Gastroesophageal sphincter (tissue), 4 donors: ENCODE data around the gene DGKI. TPM values are rescaled to one million over a fixed set of nuclear protein-coding genes. Genes with fewer than 3 reads are reported as not detected.

ENCODE experiments used
- ATAC-seq: fragments of 150-250 bp; one replicate; pipeline ENCODE4 v1.9.1; 2016; ENCODE audit warnings: mild to moderate bottlenecking, moderate library complexity
- H3K27ac ChIP-seq, 4 donors: fragments of 200-600 bp; sonication (generic) in 3 of 4; 1 replicate in 3 of 4; 2 replicates in 1 of 4; pipeline ENCODE4 v1.5.1; 2016 to 2019
- H3K27me3 ChIP-seq: fragments of 200-600 bp; sonication (generic); one replicate; pipeline ENCODE4 v1.5.1; 2019
- H3K36me3 ChIP-seq, 2 donors: fragments of 200-600 bp; sonication (generic); one replicate each; pipeline ENCODE4 v1.5.1; 2019; ENCODE audit warnings: control low read depth in 1 of 2
- H3K4me1 ChIP-seq, 3 donors: fragments of 200-600 bp; sonication (generic); 1 replicate in 2 of 3; 2 replicates in 1 of 3; pipeline ENCODE4 v1.5.1; 2016 to 2019; ENCODE audit warnings: control low read depth in 2 of 3
- H3K4me3 ChIP-seq, 2 donors: fragments of 200-600 bp; sonication (generic); one replicate each; pipeline ENCODE4 v1.5.1; 2019; ENCODE audit warnings: mild to moderate bottlenecking in 1 of 2, moderate library complexity in 1 of 2
- H3K9me3 ChIP-seq, 3 donors: fragments of 200-600 bp; sonication (generic); one replicate each; pipeline ENCODE4 v1.5.1; 2017 to 2019; ENCODE audit warnings: control low read depth in 2 of 3
- EP300 ChIP-seq: sonication (generic); formaldehyde crosslinking; IDR thresholded peaks from one replicate; pipeline ENCODE4 v1.6.1; 2017; ENCODE audit warnings: antibody characterized with exemption, mild to moderate bottlenecking
- POLR2A ChIP-seq, 2 donors: fragments of 450-650 bp; IDR thresholded peaks; one replicate each; pipeline ENCODE4 v1.6.1; 2017; ENCODE audit warnings: antibody characterized with exemption in 2 of 2, mild to moderate bottlenecking in 2 of 2, moderate library complexity in 1 of 2
- POLR2AphosphoS5 ChIP-seq: sonication (generic); formaldehyde crosslinking; IDR thresholded peaks from one replicate; pipeline ENCODE4 v1.6.1; 2017; ENCODE audit warnings: antibody characterized with exemption
- WGBS, 2 donors: methylation state at CpG; one replicate each; pipeline ENCODE4 v1.1.5; 2018; ENCODE audit warnings: low coverage in 1 of 2; 5-methylcytosine and 5-hydroxymethylcytosine counted together
- total RNA-seq, 4 donors: library from RNA; depleted of rRNA; stranded (reverse); fragments of >200 nt; gene quantifications; one replicate each; pipeline ENCODE4 v1.1.0, GENCODE V29; 2016
- TF ChIP-seq, protein P1 (sequence below), 4 experiments: fragments of 200-600 bp in 2 of 4; fragments of 450-650 bp in 2 of 4; sonication (generic) in 1 of 4; IDR thresholded peaks; one replicate each; pipeline ENCODE4 v1.5.1; 2017 to 2019; ENCODE audit warnings: antibody characterized with exemption in 4 of 4, mild to moderate bottlenecking in 2 of 4, moderate library complexity in 2 of 4

DGKI gene
- total RNA-seq, 4 donors from 2014 or later: 0.27 to 4.8 (median 3.2) TPM

DNA sequence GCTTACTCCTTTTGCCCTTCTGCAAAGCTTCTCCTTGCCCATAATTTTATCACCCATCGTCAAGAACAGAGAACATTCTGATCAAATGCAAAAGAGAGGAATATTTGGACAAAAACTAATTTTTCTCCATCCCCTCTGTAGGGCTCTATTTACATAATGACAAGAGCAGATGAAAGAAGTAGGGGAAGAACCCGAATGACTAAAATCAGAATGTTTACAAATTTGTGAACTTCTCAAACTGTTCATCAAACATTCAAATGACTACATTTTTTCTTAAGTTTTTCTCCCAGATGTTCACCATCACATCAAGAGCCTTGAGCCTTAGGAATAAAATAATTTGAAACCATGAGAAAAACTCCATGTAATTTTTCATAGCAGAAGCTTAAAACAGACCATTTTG lies 119.4 kb downstream of the DGKI start:
- no peaks in the 10 kb centered on the region for H3K36me3 ChIP-seq
- H3K4me1 ChIP-seq: no peaks in the 10 kb centered on the region
- no peak for ATAC-seq
- H3K9me3 ChIP-seq: no peaks in the 10 kb centered on the region
- 50 to 61% methylated on average over 2 of the region's 2 CpGs for WGBS, 2 donors
- no peak overlapping the region for H3K4me3 ChIP-seq
- no peak overlapping the region for H3K27ac ChIP-seq
- no peak for TF ChIP-seq EP300
- TF ChIP-seq, protein P1, sequence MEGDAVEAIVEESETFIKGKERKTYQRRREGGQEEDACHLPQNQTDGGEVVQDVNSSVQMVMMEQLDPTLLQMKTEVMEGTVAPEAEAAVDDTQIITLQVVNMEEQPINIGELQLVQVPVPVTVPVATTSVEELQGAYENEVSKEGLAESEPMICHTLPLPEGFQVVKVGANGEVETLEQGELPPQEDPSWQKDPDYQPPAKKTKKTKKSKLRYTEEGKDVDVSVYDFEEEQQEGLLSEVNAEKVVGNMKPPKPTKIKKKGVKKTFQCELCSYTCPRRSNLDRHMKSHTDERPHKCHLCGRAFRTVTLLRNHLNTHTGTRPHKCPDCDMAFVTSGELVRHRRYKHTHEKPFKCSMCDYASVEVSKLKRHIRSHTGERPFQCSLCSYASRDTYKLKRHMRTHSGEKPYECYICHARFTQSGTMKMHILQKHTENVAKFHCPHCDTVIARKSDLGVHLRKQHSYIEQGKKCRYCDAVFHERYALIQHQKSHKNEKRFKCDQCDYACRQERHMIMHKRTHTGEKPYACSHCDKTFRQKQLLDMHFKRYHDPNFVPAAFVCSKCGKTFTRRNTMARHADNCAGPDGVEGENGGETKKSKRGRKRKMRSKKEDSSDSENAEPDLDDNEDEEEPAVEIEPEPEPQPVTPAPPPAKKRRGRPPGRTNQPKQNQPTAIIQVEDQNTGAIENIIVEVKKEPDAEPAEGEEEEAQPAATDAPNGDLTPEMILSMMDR (IDR thresholded peaks at IDR 0.05): no peak
- H3K27me3 ChIP-seq: no peaks in the 10 kb centered on the region

DNA sequence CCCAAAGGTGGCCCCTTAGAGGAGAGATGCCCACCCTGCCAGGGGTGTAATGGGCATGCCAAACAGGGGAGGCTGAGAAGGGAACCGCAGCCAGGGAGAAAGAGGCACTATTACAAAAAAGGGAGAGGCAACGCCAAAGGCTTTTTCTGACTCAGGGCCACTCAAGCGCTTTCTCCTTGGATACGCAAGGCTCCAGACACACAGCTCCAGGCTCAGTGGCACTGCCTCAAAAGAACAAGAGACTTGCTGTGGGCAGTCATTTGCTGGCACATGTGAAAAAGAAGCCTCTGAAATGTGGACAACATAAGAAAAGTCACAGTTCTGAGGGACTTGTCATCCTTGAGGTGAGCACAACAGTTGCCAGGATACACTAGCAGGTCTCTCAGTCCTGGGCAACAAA lies 128.4 kb downstream of the DGKI start:
- no peak for ATAC-seq
- H3K36me3 ChIP-seq: no peaks in the 10 kb centered on the region
- H3K27ac ChIP-seq: no peak overlapping the region
- TF ChIP-seq, protein P1 (IDR thresholded peaks at IDR 0.05): no peak
- TF ChIP-seq POLR2A (IDR thresholded peaks at IDR 0.05) (no peak), POLR2AphosphoS5 (no peak), EP300 (no peak)
- H3K9me3 ChIP-seq: no peaks in the 10 kb centered on the region
- no peaks in the 10 kb centered on the region for H3K27me3 ChIP-seq
- no peak overlapping the region for H3K4me3 ChIP-seq
- H3K4me1 ChIP-seq: no peaks in the 10 kb centered on the region
- WGBS, 2 donors: 84 to 90% methylated on average over 4 of the region's 4 CpGs

DNA sequence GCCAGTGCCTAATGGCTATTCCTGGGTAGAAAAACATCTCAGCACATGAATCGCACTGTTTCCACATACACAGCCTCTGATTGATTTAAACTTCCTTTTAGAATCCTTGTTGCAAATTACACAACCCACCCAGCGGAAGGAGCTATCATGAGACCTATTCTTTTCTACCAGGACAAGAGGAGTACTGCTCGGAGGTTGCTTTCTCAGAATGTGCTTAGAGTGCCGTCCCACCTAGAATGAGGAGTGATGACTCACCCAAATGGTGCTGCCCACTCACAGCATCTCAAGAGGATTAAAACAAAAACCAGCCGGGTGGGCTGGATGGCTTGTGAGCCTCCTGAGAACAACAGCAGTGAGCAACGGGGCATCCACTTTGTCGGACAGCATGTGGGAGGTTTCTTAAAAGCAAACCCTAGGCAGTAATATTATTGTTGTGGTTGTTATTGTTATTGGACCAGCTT lies 128.9 kb downstream of the DGKI start:
- no peaks in the 10 kb centered on the region for H3K4me1 ChIP-seq
- H3K36me3 ChIP-seq: no peaks in the 10 kb centered on the region
- ATAC-seq: no peak
- TF ChIP-seq, protein P1 (IDR thresholded peaks at IDR 0.05): no peak
- no peak for TF ChIP-seq POLR2A (IDR thresholded peaks at IDR 0.05)
- no peak for TF ChIP-seq POLR2AphosphoS5
- no peak for TF ChIP-seq EP300
- no peaks in the 10 kb centered on the region for H3K27me3 ChIP-seq
- H3K9me3 ChIP-seq: no peaks in the 10 kb centered on the region
- 51 to 63% methylated on average over 6 to 7 of the region's 7 CpGs for WGBS, 2 donors
- H3K27ac ChIP-seq: no peak overlapping the region
- H3K4me3 ChIP-seq: no peak overlapping the region

DNA sequence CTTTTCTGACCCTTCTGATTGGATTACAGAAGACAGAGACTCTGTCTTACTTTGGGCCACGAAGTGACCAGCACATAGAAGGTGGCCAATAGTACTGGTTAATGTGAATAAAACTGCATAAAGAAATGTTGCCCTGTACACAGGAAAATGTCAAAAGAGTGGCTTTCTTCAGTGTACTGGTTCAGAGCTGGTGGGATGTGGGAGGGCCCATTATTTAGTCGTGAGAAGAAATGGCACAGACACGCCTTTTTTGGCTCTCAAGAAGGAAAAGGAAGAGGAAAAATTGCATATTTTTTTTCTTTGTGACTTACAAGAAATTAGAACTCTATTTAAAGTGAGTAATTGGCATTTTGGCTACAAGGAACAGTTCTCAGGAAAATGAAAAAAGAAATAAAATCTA lies 129.7 kb downstream of the DGKI start:
- H3K4me1 ChIP-seq: no peaks in the 10 kb centered on the region
- ATAC-seq: no peak
- H3K27ac ChIP-seq: no peak overlapping the region
- TF ChIP-seq POLR2AphosphoS5: no peak
- no peak for TF ChIP-seq POLR2A (IDR thresholded peaks at IDR 0.05)
- TF ChIP-seq, protein P1 (IDR thresholded peaks at IDR 0.05): no peak
- no peaks in the 10 kb centered on the region for H3K36me3 ChIP-seq
- H3K9me3 ChIP-seq: no peaks in the 10 kb centered on the region
- H3K27me3 ChIP-seq: no peaks in the 10 kb centered on the region
- H3K4me3 ChIP-seq: no peak overlapping the region
- 36 to 58% methylated on average over 2 of the region's 3 CpGs for WGBS, 2 donors

DNA sequence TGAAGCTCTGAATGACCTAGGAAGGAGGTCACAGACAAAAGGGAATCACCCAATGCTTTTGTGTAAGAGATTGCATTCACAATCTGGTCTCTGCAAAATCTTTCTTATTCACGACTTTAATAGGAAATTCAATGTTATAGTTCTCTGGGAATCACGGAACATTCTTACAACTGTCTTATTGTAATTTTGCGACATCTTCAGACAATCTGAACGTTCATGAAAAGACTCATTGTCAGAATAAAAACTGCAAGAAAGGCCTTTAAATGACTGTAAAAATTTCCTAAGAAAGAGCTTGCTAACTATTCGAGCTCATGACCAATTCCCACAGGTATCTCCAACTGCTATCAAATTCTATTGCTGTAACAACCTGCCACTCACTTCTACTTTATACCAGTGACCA lies 130.7 kb downstream of the DGKI start:
- H3K36me3 ChIP-seq: no peaks in the 10 kb centered on the region
- no peaks in the 10 kb centered on the region for H3K4me1 ChIP-seq
- H3K9me3 ChIP-seq: no peaks in the 10 kb centered on the region
- ATAC-seq: no peak
- TF ChIP-seq EP300 (no peak), POLR2AphosphoS5 (no peak), POLR2A (IDR thresholded peaks at IDR 0.05) (no peak)
- TF ChIP-seq, protein P1 (IDR thresholded peaks at IDR 0.05): no peak
- H3K27me3 ChIP-seq: no peaks in the 10 kb centered on the region
- no peak overlapping the region for H3K4me3 ChIP-seq
- no peak overlapping the region for H3K27ac ChIP-seq
- WGBS, 2 donors: 88 to 93% methylated on average over 5 of the region's 5 CpGs
